Stimulated activated CD8-positive, alpha-beta memory T cell treated with anti-CD3 and anti-CD28 coated beads, Interleukin-15, amount 100 ng/mL, for 24 hours (primary cell): ENCODE measurements around the gene HDAC7.

Experiments
- DNase-seq: peaks from one replicate; pipeline ENCODE4 v3.0.0-alpha.2; 2020; ENCODE audit warnings: low read depth

The HDAC7 gene

DNA sequence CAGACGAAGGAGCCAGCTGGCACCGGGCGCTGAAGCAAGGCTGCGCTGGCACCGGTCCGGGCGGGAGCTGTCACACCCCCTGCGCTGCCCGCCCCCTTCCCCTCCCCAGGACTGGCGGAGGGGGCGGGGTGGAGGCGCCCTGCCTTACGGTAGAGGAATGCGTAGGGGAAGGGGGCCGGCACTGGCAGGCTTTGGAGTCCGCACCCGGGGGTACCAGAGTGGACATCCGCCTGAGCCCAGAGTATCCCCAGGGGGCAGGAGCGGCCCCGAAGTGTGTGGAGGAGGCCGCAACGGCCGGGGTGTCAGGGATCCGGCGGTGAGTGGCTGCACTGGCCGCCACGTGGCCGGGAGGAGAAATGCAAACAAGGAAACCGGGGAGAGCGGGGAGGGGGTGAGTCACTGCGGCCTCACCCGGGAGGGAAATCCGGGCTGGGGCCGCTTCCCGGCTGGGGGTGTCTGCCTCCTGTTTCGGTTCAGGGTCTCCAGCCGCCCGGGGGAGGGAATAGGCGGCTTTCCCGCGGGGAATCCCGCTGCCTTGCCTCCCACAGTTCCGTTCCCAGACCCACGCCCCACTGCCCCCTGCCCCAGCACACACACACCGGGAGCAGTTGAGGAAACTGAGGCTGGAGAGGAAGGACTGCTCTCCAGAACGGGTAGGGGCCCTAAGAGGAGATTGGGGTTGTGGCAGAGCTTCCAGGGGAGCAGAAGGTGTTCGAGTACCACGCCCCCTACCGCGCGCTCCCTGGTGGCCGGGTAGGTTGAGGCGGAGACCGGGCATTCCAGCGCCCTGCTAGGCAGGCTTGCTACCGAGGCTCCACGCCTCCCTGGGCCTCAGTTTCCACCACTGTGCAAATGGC is 60.6 kb downstream of the HDAC7 start, which contains the start of gene RAPGEF3:
Gene RAPGEF3 (minus strand): TSS at position 47 of the 857 bp plus-strand sequence. CDS start 324 bp downstream, outside the sequence.
- no peak for DNase-seq

DNA sequence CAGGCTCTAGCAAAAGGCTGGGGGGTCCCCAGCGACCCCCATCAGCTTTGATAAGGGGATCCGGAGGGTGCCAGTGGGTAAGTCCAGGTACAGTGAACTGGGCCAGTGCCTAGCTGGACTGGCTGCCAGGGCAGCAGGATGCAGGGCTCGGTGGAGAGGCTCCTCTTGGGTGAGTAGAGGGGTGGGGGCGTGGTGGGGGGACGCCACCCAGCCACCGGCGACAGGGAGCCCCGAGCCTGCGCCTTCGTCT is 61.2 kb downstream of the HDAC7 start:
- DNase-seq: no peak

DNA sequence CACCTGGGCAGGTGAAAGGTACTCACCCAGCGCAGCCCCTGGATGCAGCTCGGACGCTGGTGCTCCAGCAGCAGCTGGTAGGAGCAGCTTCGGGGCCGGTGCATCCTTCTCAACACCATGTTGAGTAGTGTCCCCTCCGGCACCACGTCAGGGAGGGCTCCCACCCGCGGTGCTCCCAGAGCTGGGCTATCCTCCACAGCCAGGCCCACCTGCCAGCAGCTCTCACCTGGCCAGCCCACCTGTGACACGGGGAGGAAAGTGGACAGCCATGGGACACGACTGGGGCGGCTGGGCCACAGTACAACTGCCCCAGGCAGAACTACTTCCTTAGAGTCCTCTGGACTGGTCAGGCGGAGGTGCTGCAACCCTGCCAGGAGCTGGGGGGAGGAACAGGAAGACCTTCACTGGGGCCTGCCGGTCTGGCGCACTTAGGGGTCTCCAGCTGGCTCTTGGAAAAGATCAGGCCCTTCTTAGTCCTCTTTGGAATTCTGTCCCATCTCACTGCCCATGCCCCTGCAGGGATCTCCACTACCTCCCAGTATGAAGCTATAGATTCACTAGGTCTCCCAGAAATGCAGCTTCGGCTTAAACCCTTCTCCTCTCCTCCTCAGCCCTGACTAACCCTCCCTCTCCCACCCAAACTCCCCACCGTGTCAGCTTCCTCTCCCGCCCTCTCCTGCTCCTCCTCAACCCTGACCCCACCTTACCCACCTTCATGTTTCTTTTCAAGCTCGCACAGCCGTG is 61.7 kb downstream of the HDAC7 start:
- DNase-seq: no peak

DNA sequence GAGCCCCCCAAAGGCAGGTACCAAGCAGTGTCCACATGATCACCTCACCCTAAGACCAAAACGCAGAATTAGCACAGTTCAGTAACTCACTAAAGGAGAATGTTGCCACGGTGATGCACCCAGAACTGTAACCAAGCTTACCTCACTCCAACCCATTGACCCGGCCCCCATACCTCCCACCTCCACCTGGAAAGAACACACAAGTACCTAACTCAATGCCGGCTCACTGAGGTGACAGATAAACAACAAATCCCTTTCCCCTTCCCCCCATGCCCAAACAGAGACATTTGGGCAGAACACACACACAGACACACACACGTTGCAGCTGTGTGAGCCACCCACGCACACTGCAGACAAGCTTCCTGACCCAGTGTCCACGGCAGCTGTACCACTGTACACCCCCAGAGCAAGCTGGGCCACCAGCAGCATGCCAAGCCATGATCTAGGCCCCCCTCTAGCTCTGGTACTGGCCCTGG is 62.3 kb downstream of the HDAC7 start:
- DNase-seq: no peak

DNA sequence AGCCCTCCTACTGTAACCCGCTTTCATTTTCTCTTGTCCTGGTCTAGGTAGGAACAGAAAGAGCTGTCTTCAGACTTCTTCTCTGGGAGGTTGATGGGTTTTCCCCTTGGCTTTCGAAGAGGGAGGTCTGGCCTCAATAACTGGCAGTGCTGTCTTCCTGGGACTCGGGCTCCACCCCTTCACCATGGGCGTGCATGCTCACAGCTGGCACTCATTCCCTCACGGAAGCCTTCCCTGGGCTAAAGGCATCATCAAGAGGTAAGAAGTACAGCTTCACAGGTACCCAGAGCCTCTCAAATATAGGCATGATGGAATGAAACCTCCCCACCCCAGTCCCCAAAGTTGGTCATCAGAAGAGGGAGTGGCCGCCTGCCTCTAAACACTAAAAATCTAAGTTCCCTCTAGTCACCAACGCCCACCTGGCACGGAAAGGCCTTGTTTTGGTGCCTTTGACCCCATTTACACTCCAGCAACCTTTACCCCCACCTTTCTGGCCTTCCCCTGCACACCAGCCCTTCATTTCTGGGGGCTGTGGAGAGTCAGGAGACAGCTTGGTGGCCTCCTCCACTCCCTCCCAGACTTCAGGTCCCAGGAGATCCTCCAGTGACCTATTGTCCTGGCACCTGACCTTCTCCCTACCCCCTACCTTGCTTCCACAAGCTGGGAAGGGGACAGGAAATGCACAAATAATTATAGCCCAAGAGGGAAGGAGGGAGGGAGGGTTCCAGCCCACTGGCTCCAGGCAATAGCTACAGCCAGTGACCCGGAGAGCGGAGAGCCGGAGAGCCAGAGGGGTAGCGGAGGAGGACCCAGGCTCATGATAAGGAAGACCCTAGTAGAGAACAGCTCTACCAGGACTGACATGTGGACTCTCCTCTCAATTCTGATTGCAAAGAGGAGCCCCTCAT is 63.8 kb downstream of the HDAC7 start:
- DNase-seq: no peak

DNA sequence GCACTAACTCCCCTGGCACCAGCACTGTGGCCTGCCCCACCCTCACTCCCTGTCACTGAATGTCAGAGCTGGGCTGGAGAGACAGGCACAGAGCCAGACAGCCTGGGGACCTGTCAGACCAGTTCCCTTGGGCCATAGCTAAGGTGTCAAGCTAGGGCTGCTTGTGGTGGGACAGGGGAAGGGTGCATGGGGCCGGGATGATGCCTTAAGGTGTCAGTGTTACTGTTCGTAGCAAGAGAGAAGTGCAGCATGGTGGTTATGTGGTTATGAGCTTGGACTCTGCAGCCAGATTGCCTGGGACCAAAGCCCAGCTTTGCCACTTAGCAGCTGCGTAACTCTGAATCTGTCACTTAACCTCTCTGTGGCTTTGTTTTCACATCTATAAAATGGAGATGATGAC is 64.8 kb downstream of the HDAC7 start:
- no peak for DNase-seq

DNA sequence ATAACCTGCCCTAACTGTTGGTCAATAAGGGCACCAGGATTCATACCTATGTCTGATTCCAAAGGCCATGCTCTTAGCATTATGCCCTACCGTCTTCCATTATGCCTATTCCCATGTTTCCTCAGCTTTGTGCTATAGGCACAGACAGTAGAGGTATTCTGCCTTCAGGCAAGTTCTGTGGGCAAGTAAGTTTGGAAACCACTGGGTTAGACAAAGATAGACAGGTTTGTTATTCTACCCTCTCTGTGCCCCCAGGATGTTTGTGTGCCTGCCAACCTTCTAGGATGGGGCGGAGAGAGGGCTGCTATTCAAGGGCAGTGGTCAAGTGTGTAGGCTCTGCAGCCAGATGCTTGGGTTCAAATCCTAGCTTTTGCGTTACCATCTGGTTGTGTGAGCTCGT is 65.6 kb downstream of the HDAC7 start:
- no peak for DNase-seq

DNA sequence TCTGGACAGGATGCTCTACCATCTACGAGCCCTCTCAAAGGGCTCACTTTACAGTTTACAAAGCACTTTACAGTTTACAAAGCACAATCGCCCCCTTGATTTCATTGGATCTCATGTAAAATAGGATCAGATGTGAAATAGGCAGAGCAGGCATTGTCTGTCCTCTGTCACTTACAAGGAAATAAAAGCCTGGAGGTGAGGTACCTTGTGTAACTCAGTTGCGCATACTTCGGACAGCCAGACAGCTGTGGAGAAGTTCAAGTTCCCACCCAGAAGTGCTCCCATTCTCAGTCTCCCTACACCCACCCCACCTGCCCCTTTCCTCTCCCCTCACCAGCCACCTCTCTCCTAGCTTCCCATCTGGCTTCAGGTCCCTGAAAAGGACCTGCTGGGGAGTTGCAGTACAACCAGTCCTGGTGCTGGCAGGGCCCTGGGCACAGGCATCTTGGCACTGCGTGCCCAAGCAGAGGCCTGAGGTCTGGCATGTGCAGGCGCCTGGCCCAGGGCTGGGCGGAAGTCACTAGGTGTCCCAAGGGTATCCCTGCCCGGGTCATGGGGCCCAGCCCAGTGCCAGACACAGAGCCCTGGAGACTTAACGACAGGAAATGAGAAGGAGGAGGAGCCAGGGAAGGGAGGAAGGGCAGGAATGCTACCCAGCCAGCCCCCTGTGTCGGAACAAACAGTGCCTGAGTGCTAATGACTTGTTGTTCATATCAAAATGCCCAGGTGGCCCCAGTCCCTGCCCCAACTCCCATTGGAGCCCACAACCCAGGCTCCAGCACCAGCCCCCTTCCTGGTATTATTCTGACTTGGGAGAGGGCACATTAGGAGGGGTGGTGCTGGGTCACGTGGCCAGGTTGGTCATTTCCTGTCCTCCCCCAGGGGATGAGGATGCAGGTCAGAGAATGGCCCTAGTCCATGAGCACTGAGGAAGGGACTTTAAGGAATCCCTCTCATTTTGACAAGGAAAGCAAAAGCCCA is 66.4 kb downstream of the HDAC7 start:
- DNase-seq: no peak

DNA sequence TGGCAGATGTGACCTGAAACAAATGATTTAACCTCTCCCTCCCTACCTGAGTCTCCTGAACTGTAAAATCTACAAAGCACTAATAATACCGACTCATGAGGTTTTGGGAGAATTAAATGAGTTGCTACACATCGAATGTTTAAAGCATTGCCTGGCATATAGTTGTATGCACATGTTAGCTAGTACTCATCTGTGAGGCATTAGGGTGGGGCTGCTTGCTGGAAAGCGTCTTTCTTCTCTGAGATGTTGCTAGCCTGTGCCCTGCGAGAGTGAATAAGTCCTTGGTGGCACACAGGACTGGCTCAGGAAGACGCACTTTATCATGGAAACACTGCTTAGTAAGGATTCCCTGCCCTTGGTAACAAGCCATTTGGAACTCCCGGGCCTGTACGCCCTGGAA is 67.2 kb downstream of the HDAC7 start:
- DNase-seq: no peak

DNA sequence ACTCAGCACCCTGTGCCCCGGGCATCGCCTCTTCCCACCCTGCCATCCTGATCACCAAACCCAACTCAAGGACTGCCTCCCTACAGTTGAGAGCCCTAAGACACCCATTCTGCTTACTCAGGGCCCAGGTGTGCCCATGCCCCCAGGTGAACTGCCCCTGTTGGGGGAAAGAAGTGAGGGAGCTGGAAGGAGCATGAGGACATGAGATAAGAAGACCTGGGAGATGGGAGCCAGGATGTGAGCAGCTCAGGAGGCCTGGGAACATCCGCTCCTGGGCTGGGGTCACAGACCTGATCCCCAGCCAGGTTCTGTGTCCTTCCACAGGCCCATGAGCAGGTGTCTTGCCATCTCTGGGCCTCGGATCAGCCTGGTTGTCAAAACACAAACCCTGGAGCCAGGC is 67.6 kb downstream of the HDAC7 start:
- DNase-seq: no peak

DNA sequence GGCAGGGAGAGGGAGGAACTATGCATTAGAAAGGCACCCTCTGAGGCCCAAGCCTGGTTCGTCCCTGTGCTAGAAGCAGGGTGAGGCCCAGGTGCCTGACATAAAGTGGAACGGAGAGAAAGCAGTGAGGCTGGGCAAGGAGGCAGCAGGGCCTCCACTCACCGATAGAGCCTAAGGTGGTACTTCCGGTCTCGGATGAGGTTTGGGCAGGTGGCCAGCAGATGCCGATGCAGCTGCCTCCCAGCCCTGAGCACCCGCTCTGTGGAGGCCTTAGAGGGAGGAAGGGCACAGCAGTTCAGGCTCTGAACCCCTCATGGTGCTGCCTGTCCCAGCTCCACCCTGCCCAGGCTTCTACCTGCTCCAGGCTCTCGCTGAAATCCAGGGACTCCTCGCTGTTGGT is 68.1 kb downstream of the HDAC7 start:
- DNase-seq: no peak

DNA sequence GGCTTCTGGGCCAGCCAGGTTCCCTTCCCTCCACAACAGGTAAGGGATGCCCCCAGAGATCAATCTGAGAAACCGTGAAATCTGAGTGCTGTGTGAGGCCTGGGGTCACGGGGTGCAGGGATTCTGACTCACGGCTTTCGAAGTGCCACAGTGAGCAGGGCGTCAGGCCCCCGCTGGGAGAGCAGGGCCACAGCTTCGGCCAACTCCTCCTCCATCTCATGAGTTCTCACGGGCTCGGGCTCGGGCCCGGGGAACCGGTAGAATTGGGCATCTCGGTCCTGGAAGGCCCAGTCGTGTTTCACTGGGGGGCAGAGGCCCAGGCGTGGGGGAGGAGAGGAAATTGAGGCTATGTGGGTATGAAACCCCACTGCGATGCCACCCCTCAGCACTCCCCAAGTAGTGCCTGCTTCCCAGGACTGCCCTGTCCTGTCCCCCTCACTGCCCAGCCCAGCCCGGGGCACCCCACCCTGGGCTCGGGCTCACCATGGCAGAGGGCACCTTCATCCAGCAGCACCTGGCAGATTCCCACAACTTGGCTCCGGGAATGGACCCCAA is 68.7 kb downstream of the HDAC7 start:
- no peak for DNase-seq

DNA sequence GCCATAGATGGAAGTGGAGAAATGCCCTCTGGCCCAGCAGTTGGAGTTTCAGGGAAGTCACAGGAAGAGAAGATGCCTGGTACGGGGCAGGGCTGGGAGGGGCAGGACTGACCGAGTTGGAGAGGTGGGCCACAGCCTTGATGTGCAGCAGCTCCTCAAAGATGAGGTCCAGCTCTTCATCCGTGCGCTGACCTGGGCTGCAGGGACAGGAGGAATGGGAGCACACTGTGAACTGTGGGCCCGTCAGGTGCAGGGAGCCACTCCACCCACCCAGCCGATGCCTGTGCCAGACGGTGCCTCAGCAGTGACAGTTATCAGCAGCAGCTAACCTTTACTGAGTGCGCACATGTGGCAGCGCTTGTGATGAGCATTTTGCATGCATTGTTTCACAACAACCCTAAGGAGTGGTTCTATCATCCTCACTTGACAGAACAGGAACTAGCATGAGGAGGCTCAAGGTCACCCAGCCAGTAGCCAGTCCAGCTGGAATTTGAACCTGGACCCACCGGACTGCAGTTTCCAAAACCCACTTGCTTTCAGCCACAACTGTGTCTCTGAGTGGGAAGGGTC is 69.4 kb downstream of the HDAC7 start:
- DNase-seq: no peak

DNA sequence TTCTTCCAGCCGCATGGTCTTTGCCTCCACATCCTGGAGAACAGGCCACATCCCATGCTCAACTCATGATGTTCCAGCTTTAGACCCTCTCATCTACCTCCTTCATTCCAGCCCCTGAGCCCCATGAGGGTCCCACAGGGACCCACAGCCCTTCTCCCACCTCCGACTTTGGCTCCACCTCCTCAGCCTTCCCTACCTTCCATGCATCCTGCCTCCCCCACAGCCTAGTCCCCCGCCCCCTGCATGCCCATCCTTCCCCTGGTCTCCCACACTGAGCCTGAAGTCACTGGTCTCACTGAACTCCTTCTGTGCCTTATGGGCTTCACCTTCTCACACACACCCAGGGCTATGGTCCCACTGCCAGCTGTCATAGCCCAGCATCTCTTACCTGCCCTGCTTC is 70.8 kb downstream of the HDAC7 start:
- DNase-seq: no peak

DNA sequence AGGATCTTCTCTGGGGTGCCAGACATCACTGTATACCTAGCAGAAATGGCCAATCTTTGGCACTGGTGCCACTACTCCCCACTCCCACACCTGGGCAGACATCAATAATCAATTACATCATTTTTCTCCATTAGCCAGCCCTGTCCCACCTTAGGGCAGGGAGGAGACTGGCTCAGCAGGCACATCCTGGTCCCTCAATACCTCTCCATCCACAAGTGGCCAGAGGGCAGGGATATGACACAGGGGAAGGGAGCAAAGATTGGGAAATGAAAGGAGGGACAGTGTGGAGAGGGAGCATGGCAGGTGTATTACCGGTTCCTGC is 71.2 kb downstream of the HDAC7 start:
- DNase-seq: no peak

DNA sequence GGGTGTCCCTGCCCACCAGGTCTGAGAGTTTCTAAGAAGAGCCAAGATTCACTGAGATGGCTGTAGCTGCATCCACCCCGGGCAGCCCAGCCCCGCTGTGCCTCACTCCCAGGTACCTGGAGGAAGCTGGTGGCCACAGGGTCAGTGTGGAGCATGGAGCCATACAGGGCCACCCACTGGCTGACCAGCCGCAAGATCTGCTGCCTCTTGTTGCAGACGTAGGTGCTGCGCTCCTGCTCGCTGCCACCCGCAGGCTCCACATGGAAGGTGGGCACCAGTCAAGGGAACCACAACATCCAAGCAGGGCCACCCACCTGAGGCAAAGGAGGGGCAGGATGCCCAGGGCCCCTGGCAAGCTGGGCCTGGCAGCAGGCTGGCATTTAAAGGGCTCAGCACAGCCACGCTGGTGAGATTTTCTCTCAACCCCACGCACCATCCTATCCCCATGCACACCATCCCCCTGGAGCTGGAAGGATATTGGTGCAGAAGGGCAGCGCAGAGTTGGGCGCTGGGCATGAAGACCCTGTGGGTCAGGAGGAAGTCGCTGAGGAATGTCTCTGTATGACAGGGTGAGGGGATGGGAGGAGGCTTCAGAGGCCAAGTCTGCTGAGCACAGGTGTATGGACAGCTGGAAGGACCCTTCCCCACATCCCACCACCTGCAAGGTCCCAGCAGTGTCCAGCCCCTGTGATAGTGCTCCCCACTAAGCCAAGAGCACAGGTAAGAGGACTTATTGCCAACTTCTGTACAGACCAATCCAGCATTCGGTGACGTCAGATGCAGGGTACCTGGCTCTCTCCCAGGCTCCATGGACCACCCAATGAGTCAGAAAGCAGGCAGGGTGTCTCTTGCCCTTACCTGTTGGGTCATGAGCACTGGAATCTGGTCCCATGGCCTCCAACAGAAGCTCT is 71.9 kb downstream of the HDAC7 start:
- DNase-seq: no peak

DNA sequence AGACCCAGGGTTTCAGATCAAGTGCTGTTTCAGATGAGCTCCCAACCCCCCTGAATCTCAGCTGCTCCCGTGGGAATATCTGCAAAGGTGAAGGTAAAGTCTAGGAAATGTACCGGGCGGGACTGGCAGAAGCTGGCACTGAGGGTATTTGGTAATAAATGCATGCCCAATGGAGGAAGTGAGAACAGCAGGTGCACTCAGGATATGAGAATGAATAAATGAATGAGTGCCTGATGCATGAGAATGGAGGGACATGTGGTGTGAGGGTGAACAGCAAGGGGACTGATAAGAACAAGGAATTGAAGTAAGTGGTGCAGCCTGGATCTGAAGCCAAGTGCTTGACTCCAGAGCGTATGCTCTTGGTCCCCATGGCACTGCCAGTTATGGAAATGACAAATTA is 72.6 kb downstream of the HDAC7 start:
- no peak for DNase-seq

DNA sequence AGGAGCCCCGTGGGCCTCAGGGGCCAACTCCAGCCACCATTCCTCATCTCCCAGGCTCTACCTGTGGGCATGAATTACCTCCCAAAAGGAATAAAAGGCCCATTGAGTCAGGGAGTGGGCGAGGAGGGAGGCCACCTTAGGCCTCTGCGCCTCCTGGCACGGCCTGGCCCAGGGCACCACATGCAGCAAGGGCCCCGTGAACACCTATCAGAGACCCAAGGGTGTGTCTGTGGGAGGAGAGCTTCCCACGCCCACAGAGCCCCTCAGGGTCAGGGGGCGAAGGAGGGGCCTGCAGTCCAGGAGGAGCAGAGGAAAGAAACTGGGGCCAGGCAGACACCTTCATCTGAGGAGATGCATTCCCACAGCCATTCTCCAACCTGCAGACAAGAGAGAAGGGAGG is 73.2 kb downstream of the HDAC7 start:
- DNase-seq: no peak

DNA sequence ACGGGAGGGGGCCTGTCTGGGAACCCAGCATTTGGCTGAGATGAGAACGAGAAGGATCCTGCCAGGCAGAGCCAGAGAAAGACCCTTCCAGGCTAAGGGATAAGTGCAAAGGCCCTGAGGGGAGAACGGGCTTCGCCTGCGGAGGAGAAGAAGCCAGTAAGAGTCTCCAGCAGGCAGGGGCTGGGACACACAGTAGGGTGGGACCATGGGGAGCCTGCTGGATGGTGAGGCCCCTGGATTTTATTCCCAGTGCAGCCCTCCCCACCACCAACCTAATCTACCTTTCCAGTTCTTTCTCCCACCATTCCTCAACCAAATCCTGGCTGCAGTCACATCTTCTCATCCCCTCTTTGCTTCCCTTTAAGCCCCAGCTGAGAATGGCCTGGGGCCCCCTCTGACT is 73.6 kb downstream of the HDAC7 start:
- DNase-seq: no peak
